ENCODE data around the gene ENTPD2. TPM values are rescaled to one million over a fixed set of nuclear protein-coding genes. Genes with fewer than 3 reads are reported as not detected.

ENTPD2 gene
- total RNA-seq, 1 donor from 2014 or later, result 0.19 TPM

DNA sequence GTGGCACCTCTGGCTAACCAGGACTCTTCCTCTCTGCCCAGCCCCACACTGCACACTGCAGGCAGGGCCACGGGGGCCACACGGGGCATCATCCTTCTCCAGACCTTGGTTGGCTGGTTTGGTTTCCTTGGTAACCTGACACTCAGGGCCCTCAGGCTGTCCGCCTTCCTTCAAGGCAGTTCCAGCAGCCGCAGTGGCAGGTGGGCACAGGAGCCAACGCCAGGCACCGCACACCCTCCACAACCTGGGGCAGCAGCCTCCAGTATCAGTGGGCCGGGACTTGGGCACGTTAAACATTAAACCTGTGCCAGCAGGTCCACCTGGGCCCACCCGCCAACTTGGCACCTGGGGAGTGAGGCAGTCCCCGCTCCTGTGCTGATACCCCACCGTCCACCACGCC, 9.8 kb downstream of the ENTPD2 start:
- Mint-ChIP-seq H3K9me3 (ENCODE audit: low read depth) (no peaks in the 10 kb centered on the region), H3K4me1 (ENCODE audit: low read depth) (peaks cover 2% of the 10 kb centered on the region), H3K4me3 (ENCODE audit: low read depth) (no peak overlapping the region), H3K27ac (no peak overlapping the region), H3K27me3 (peaks cover 11% of the 10 kb centered on the region), H3K36me3 (ENCODE audit: insufficient read depth) (no peaks in the 10 kb centered on the region)
- TF ChIP-seq, protein P1, sequence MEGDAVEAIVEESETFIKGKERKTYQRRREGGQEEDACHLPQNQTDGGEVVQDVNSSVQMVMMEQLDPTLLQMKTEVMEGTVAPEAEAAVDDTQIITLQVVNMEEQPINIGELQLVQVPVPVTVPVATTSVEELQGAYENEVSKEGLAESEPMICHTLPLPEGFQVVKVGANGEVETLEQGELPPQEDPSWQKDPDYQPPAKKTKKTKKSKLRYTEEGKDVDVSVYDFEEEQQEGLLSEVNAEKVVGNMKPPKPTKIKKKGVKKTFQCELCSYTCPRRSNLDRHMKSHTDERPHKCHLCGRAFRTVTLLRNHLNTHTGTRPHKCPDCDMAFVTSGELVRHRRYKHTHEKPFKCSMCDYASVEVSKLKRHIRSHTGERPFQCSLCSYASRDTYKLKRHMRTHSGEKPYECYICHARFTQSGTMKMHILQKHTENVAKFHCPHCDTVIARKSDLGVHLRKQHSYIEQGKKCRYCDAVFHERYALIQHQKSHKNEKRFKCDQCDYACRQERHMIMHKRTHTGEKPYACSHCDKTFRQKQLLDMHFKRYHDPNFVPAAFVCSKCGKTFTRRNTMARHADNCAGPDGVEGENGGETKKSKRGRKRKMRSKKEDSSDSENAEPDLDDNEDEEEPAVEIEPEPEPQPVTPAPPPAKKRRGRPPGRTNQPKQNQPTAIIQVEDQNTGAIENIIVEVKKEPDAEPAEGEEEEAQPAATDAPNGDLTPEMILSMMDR (IDR thresholded peaks at IDR 0.05; ENCODE audit: unreplicated experiment), result no peak
- DNase-seq (ENCODE audit: low spot score, unreplicated experiment), result no peak

GRCh38 chr9:137042751-137043727, 10.8 kb downstream of the ENTPD2 start:
- H3K36me3 Mint-ChIP-seq (ENCODE audit: insufficient read depth), result peaks cover 2% of the 10 kb centered on the region
- H3K4me1 Mint-ChIP-seq (ENCODE audit: low read depth), result peaks cover 2% of the 10 kb centered on the region
- TF ChIP-seq, protein P1 (IDR thresholded peaks at IDR 0.05; ENCODE audit: unreplicated experiment), result no peak
- H3K4me3 Mint-ChIP-seq (ENCODE audit: low read depth), result no peak overlapping the region
- H3K27ac Mint-ChIP-seq, result no peak overlapping the region
- no peak for DNase-seq (ENCODE audit: low spot score, unreplicated experiment)
- peaks cover 10% of the 10 kb centered on the region for H3K27me3 Mint-ChIP-seq
- H3K9me3 Mint-ChIP-seq (ENCODE audit: low read depth), result no peaks in the 10 kb centered on the region

DNA sequence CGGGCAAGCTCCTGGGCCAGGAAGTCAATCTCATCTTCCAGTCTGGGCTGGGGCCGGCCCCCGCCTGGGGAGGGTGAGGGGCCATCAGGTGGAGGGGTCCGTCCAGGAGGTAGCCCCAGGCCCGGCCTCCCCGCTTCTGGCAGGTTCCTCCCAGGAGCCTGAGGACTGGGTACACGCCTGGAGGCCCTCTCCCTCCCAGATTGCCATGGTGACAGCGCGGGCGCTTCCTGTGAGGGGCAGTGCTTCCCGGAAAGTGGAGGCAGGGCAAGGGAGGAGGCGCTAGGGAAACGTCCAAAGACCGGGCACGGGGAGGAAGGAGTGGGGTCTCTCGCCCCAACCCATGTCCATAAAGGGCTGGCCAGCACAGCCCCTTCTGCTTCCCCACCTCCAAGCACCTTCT, 12.7 kb downstream of the ENTPD2 start:
- no peaks in the 10 kb centered on the region for H3K9me3 Mint-ChIP-seq (ENCODE audit: low read depth)

DNA sequence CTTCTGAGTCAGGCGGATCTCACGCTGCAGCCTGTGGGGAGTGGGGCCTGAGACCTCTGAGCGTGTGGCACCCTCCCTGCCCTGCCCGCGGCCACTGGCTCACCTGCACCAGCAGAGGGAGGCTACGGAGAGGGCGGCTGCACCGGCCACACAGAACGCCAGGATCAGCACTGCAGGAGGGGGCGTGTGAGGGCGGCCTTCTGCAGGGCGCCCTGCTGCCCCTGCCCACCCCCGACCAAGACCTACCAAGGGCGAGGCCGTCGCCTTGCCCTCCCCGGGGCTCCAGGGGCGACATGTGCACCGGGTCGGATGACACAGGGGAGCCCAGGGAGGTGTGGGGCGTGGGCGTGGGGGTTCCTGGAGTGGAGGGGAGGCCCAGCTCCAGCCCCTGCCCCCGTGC, 13.3 kb downstream of the ENTPD2 start:
- H3K4me1 Mint-ChIP-seq (ENCODE audit: low read depth), result peaks cover 2% of the 10 kb centered on the region
- peaks cover 2% of the 10 kb centered on the region for H3K36me3 Mint-ChIP-seq (ENCODE audit: insufficient read depth)
- DNase-seq (ENCODE audit: low spot score, unreplicated experiment), result no peak
- no peak overlapping the region for H3K4me3 Mint-ChIP-seq (ENCODE audit: low read depth)
- peaks cover 5% of the 10 kb centered on the region for H3K27me3 Mint-ChIP-seq
- H3K27ac Mint-ChIP-seq, result no peak overlapping the region
- TF ChIP-seq, protein P1 (IDR thresholded peaks at IDR 0.05; ENCODE audit: unreplicated experiment), result no peak
- H3K9me3 Mint-ChIP-seq (ENCODE audit: low read depth), result no peaks in the 10 kb centered on the region

More for the DNA sequence above, 12.7 kb downstream of the ENTPD2 start:
- TF ChIP-seq, protein P1 (IDR thresholded peaks at IDR 0.05; ENCODE audit: unreplicated experiment), result no peak
- H3K27me3 Mint-ChIP-seq, result peaks cover 5% of the 10 kb centered on the region
- DNase-seq (ENCODE audit: low spot score, unreplicated experiment), result no peak
- peaks cover 2% of the 10 kb centered on the region for H3K4me1 Mint-ChIP-seq (ENCODE audit: low read depth)
- no peak overlapping the region for H3K4me3 Mint-ChIP-seq (ENCODE audit: low read depth)
- no peak overlapping the region for H3K27ac Mint-ChIP-seq
- H3K36me3 Mint-ChIP-seq (ENCODE audit: insufficient read depth), result peaks cover 2% of the 10 kb centered on the region

DNA sequence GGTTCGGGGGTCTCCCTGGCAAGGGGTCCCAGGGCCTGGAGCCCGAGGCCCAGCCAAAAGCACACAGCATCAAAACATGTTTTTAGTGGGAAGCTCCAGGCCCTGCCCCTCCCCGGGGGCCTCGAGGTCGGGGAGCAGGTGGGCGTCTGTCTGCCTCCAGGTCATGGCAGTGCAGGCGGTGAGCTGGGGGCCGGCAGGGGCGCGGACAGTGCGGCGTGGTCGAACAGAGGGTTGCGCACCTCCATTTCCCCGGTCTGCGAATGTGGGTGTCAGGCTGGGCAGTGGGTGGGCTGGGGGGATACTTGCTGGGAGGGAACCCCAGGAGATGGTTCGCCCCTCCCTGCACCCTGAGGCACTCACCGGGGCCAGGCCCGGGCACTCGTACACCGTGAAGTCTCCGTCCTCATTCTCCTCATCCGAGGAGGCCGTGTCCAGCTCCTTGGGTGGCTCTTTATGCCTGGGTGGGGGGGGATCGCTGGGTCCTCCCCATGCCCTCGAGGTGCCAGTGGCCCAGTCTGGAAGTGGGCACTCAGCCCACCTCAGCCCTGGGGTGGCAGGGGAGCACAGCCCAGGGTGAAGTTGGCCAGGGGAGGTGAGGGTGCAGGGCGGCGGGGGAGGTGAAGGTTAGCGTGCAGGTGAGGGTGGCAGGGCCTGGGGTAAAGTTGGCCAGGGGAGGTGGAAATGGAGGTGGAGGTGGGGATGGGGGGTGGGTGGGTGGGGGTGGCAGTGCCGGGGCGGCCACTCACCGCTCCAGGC, 14.1 kb downstream of the ENTPD2 start:
- Mint-ChIP-seq H3K36me3 (ENCODE audit: insufficient read depth) (peaks cover 2% of the 10 kb centered on the region), H3K27me3 (peaks cover 1% of the 10 kb centered on the region), H3K4me3 (ENCODE audit: low read depth) (no peak overlapping the region)

More for the DNA sequence above, 14.1 kb downstream of the ENTPD2 start:
- no peak overlapping the region for H3K27ac Mint-ChIP-seq
- TF ChIP-seq, protein P1 (IDR thresholded peaks at IDR 0.05; ENCODE audit: unreplicated experiment), result no peak
- H3K4me1 Mint-ChIP-seq (ENCODE audit: low read depth), result peaks cover under 1% of the 10 kb centered on the region
- H3K9me3 Mint-ChIP-seq (ENCODE audit: low read depth), result no peaks in the 10 kb centered on the region
- DNase-seq (ENCODE audit: low spot score, unreplicated experiment), result no peak

Data from progenitor cell of endocrine pancreas (in vitro differentiated cells).